Measurements from ENCODE around the gene SLAMF7. TPM values are rescaled to one million over a fixed set of nuclear protein-coding genes. Genes with fewer than 3 reads are reported as not detected.
"Not testable (repeated sequence)": the region's sequence is repeated elsewhere in the genome, so short reads cannot be mapped to it uniquely, and the experiment has no call there.

Gene SLAMF7
- total and polyA plus RNA-seq, 11 donors: 0.21 to 28.0 (median 0.34) TPM; not detected in 4

- DNase-seq: no peak
- peak within 1 kb of the TSS in 5 of 12 donors; percentile 15 to 66 (median 35) for H3K4me3 ChIP-seq
- no peak for TF ChIP-seq POLR2A (IDR thresholded peaks at IDR 0.05)
- TF ChIP-seq, protein P1, sequence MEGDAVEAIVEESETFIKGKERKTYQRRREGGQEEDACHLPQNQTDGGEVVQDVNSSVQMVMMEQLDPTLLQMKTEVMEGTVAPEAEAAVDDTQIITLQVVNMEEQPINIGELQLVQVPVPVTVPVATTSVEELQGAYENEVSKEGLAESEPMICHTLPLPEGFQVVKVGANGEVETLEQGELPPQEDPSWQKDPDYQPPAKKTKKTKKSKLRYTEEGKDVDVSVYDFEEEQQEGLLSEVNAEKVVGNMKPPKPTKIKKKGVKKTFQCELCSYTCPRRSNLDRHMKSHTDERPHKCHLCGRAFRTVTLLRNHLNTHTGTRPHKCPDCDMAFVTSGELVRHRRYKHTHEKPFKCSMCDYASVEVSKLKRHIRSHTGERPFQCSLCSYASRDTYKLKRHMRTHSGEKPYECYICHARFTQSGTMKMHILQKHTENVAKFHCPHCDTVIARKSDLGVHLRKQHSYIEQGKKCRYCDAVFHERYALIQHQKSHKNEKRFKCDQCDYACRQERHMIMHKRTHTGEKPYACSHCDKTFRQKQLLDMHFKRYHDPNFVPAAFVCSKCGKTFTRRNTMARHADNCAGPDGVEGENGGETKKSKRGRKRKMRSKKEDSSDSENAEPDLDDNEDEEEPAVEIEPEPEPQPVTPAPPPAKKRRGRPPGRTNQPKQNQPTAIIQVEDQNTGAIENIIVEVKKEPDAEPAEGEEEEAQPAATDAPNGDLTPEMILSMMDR (IDR thresholded peaks at IDR 0.05): no peak
- H3K27me3 ChIP-seq: peaks cover 0 to 11% (median 0%) of the 10 kb centered on the region in 9 donors
- peak in 1 of 4 donors; percentile 41 for ATAC-seq
- H3K4me1 ChIP-seq: peaks cover 0 to 55% (median 0%) of the 10 kb centered on the region in 12 donors
- H3K36me3 ChIP-seq: no peaks in the 10 kb centered on the region
- H3K9me3 ChIP-seq: no peaks in the 10 kb centered on the region
- 46 to 62% (median 51%) methylated on average over 9 of the region's 9 CpGs for WGBS, 4 donors
- intact Hi-C loops (cut with DNase I): no loop called here
- peak within 1 kb of the TSS in 2 of 12 donors; percentile 30 to 90 for H3K27ac ChIP-seq
Observed at GRCh38 chr1:160711602-160712311, 27.3 kb upstream of the SLAMF7 start, which contains the start of gene CD48. TSS of gene CD48 (minus strand) at chr1:160711822. CDS start at chr1:160711763, 59 bp downstream.

GRCh38 chr1:160712525-160713080 lies 26.4 kb upstream of the SLAMF7 start:
- H3K27me3 ChIP-seq: peaks cover 0 to 11% (median 0%) of the 10 kb centered on the region in 9 donors
- H3K4me3 ChIP-seq: peak overlapping the region in 1 of 12 donors; percentile 66
- H3K9me3 ChIP-seq; intact Hi-C loops (cut with DNase I); H3K36me3 ChIP-seq; DNase-seq: not testable (repeated sequence)
- peak in 3 of 4 donors; percentile 31 to 74 (median 41) for ATAC-seq
- H3K27ac ChIP-seq: peak overlapping the region in 1 of 12 donors; percentile 90
- 58 to 78% (median 70%) methylated on average over 5 of the region's 5 CpGs for WGBS, 4 donors
- H3K4me1 ChIP-seq: peaks cover 0 to 46% (median 0%) of the 10 kb centered on the region in 12 donors

DNA sequence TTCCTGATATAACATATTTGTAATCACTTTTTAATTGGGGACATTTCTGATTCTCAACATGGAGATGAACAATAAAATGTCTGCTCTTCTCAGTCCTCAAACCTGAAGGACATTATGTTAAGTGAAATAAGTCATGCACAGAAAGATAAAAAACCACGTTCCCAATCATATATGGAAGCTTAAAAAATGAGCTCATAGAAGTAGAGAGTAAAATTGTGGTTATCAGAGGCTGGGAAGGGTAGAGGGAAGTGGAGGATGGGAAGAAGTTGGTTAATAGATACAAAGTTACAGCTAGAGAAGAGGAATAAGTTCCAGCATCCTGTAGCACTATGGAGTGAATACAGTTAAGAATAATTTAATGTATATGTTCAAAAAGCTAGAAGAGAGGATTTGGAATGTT lies 25.9 kb upstream of the SLAMF7 start:
- peaks cover 0 to 11% (median 0%) of the 10 kb centered on the region in 9 donors for H3K27me3 ChIP-seq
- intact Hi-C loops (cut with DNase I): no loop called here
- no peaks in the 10 kb centered on the region for H3K9me3 ChIP-seq
- no peaks in the 10 kb centered on the region for H3K36me3 ChIP-seq
- ATAC-seq: no peak
- no peak for DNase-seq
- 15 to 37% (median 35%) methylated on average over 1 of the region's 1 CpG for WGBS, 4 donors
- H3K4me3 ChIP-seq: no peak overlapping the region
- H3K4me1 ChIP-seq: peaks cover 0 to 45% (median 0%) of the 10 kb centered on the region in 12 donors
- peak overlapping the region in 1 of 12 donors; percentile 90 for H3K27ac ChIP-seq
- TF ChIP-seq, protein P1 (IDR thresholded peaks at IDR 0.05): no peak
- no peak for TF ChIP-seq POLR2A (IDR thresholded peaks at IDR 0.05)

GRCh38 chr1:160714034-160714648 lies 24.9 kb upstream of the SLAMF7 start:
- H3K4me3 ChIP-seq; H3K27ac ChIP-seq; DNase-seq; intact Hi-C loops (cut with DNase I); H3K9me3 ChIP-seq; H3K36me3 ChIP-seq; ATAC-seq: not testable (repeated sequence)
- WGBS, 4 donors: 67 to 78% (median 73%) methylated on average over 5 of the region's 5 CpGs
- peaks cover 0 to 44% (median 0%) of the 10 kb centered on the region in 12 donors for H3K4me1 ChIP-seq
- peaks cover 0 to 11% (median 0%) of the 10 kb centered on the region in 9 donors for H3K27me3 ChIP-seq

GRCh38 chr1:160716013-160716412 lies 23.0 kb upstream of the SLAMF7 start:
- ATAC-seq: no peak
- Histone ChIP-seq H3K9me3 (no peaks in the 10 kb centered on the region), H3K27ac (no peak overlapping the region), H3K4me3 (no peak overlapping the region), H3K4me1 (peaks cover 0 to 57% (median 0%) of the 10 kb centered on the region in 12 donors), H3K36me3 (no peaks in the 10 kb centered on the region), H3K27me3 (peaks cover 0 to 3% (median 0%) of the 10 kb centered on the region in 9 donors)
- TF ChIP-seq, protein P1 (IDR thresholded peaks at IDR 0.05): no peak
- TF ChIP-seq POLR2A (IDR thresholded peaks at IDR 0.05): no peak
- no peak for DNase-seq
- 89 to 93% (median 91%) methylated on average over 1 of the region's 1 CpG for WGBS, 4 donors
- intact Hi-C loops (cut with DNase I): no loop called here

Measured in heart left ventricle (tissue), 16 donors.